Right lung (tissue), 10 donors: ENCODE measurements around the gene PNO1. TPM values are rescaled to one million over a fixed set of nuclear protein-coding genes. Genes with fewer than 3 reads are reported as not detected.
"Not testable (repeated sequence)": the region's sequence is repeated elsewhere in the genome, so short reads cannot be mapped to it uniquely, and the experiment has no call there.

Experiments
- DNase-seq, 2 donors: peaks; one replicate each; pipeline ENCODE4 v3.0.0-alpha.2; 2013
- long read RNA-seq, 8 donors: transcript quantifications; one replicate each; lab custom pipeline, GENCODE V29; 2026
- polyA plus RNA-seq, 5 donors: library from polyadenylated mRNA; unstranded; fragments of 120-200 nt; gene quantifications; one replicate each; pipeline versions ENCODE4 v1.2.1 to v1.2.3, GENCODE V29; 2013; ENCODE audit warnings: inconsistent platforms in 1 of 5, low replicate concordance in 1 of 5; ENCODE audit not compliant: insufficient read length in 5 of 5, insufficient read depth in 1 of 5

The PNO1 gene
- 10 to 100 TPM; 11.4 to 16.5 (median 13.9) TPM for polyA plus RNA-seq
- long read RNA-seq, donor 1, transcript PNO1-201 (7 exons, 2,286 nt): major isoform, 7 of 7 reads
- long read RNA-seq, donor 1, partial matches to known transcripts: 0 of 7 reads
- long read RNA-seq, donor 1, other reads (novel, unspliced or antisense): 0 of 7 reads
- long read RNA-seq, donor 2, transcript PNO1-201 (7 exons, 2,286 nt): major isoform, 6 of 6 reads
- long read RNA-seq, donor 2, partial matches to known transcripts: 0 of 6 reads
- long read RNA-seq, donor 2, other reads (novel, unspliced or antisense): 0 of 6 reads
- long read RNA-seq, donor 3, transcript PNO1-201 (7 exons, 2,286 nt): major isoform, 6 of 6 reads
- long read RNA-seq, donor 3, partial matches to known transcripts: 0 of 6 reads
- long read RNA-seq, donor 3, other reads (novel, unspliced or antisense): 0 of 6 reads
- long read RNA-seq, donor 4, partial matches to known transcripts: 0 of 4 reads
- long read RNA-seq, donor 4, other reads (novel, unspliced or antisense): 0 of 4 reads
- long read RNA-seq, donor 5, transcript PNO1-201 (7 exons, 2,286 nt): major isoform, 9 of 41 reads
- long read RNA-seq, donor 5, partial matches to known transcripts: 0 of 41 reads
- long read RNA-seq, donor 5, other reads (novel, unspliced or antisense): 32 of 41 reads
- long read RNA-seq, donor 6, transcript PNO1-201 (7 exons, 2,286 nt): major isoform, 11 of 11 reads
- long read RNA-seq, donor 6, partial matches to known transcripts: 0 of 11 reads
- long read RNA-seq, donor 6, other reads (novel, unspliced or antisense): 0 of 11 reads
- long read RNA-seq, donor 7, transcript PNO1-201 (7 exons, 2,286 nt): major isoform, 6 of 7 reads
- long read RNA-seq, donor 7, partial matches to known transcripts: 0 of 7 reads
- long read RNA-seq, donor 7, other reads (novel, unspliced or antisense): 0 of 7 reads
- long read RNA-seq, donor 8, partial matches to known transcripts: 0 of 1 reads
- long read RNA-seq, donor 8, other reads (novel, unspliced or antisense): 0 of 1 reads

- peak; percentile 97 to 98 for DNase-seq
Observed at GRCh38 chr2:68157402-68158133, at the start of gene PNO1. Gene PNO1 (plus strand): TSS chr2:68157888. CDS start chr2:68157935, 47 bp downstream.

DNA sequence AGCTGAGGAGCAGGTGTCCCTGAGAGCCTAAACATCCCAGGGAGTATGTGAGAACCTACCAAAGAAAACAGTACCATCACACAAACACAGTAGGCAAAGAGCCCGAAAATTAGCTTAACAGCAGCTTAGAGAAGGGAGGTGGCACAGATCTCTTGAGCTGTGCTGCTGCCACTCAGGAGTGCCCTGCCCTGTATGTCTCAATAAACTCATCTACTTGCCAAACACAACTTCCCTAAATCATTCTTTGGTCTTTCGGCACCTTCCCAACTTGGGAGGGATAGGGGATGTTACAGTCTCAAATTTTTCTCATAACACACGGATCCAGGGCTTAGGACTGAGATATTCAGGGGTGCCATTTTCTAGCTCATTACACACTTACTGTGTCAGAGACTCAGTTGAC, 49.6 kb upstream of the PNO1 start:
- DNase-seq: no peak

DNA sequence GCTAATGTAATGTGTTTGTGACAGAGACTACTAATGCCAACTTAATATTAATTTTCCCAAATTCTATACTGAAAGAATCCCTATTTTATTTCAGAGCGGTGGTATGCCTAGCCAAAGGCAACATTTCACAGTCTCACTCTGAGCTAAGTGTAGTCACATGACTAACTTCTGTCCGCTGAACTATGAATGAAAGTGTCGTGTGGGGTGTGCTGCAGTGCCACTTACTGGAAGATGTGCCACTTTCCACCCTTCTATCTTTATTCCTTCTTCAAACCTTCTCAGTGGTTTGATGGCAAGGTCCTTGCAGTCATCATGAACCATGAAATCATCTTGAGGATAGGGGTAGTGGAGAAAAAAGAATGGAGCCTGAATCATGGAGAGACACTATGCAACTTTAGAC, 47.6 kb upstream of the PNO1 start:
- no peak for DNase-seq

- DNase-seq: no peak
Observed at GRCh38 chr2:68115965-68116364, 41.7 kb upstream of the PNO1 start.

- not testable (repeated sequence) for DNase-seq
Observed at GRCh38 chr2:68117922-68118321, 39.8 kb upstream of the PNO1 start.

GRCh38 chr2:68118816-68119215, 38.9 kb upstream of the PNO1 start:
- no peak for DNase-seq

DNA sequence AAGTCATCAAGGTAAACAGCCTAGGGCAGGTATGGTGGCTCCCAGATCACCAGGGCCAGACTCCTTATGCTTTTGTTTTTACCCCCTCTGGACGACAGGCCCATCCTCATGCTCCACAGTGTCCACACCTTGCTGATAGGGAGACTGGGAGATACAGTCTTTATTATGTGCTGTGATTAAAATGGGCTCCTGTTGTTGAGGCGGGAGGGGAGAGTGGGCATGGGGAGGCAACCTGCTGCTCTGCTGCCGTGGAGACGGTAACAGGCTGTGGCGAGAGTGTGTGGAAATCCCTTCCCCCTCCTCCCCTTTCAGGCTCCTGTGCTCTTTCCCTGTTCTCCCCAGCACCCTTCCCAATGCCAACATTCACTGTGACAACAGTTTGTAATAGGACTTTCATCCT, 38.2 kb upstream of the PNO1 start:
- no peak for DNase-seq

- peak; percentile 77 to 84 for DNase-seq
Observed at GRCh38 chr2:68121873-68122679, 35.6 kb upstream of the PNO1 start.

- no peak for DNase-seq
Observed at GRCh38 chr2:68122680-68122964, 35.1 kb upstream of the PNO1 start.

GRCh38 chr2:68124321-68124720, 33.4 kb upstream of the PNO1 start:
- DNase-seq: no peak

- DNase-seq: peak; percentile 18 to 40
Observed at GRCh38 chr2:68125821-68126220, 31.9 kb upstream of the PNO1 start.

DNA sequence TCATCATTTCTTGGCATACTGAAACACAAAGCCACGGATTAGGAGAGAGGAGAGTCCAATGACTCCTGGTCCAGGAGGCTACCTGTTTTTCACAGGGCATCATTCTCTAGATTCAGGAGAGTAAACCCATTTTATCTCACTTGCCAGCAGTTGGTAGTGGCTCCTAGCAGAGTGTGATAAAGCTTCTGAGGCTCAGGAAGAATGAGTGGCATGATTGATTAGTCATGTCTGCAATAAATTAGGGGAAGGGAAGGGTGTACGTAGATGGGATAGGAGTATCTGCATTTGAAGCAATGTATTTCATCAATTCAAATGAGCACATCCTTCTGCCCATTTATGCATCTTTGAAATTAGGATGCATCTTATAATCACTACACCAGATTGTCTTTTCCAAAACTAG, 31.1 kb upstream of the PNO1 start:
- DNase-seq: no peak

GRCh38 chr2:68127358-68128242, 30.1 kb upstream of the PNO1 start:
- no peak for DNase-seq

- no peak for DNase-seq
Observed at GRCh38 chr2:68134120-68134519, 23.6 kb upstream of the PNO1 start.

DNA sequence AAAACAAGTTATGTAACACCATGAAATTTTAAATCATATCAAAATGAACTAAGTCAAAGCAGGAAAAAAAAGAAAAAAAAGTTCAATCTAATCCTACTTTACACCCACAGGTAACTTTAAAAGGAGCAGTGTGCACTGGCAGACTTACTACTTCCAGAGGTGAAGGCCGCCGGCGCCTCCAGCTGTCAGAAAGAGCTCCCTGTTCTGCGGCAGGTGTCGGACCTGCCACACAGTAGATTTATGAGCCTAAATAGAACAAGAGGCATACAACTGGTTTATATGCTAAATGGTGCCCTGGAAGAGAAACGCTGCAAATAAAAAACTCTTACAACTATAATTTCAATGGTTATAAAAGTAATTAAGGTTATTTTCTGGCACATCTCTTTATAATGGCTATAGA, 23.1 kb upstream of the PNO1 start:
- DNase-seq: no peak

DNA sequence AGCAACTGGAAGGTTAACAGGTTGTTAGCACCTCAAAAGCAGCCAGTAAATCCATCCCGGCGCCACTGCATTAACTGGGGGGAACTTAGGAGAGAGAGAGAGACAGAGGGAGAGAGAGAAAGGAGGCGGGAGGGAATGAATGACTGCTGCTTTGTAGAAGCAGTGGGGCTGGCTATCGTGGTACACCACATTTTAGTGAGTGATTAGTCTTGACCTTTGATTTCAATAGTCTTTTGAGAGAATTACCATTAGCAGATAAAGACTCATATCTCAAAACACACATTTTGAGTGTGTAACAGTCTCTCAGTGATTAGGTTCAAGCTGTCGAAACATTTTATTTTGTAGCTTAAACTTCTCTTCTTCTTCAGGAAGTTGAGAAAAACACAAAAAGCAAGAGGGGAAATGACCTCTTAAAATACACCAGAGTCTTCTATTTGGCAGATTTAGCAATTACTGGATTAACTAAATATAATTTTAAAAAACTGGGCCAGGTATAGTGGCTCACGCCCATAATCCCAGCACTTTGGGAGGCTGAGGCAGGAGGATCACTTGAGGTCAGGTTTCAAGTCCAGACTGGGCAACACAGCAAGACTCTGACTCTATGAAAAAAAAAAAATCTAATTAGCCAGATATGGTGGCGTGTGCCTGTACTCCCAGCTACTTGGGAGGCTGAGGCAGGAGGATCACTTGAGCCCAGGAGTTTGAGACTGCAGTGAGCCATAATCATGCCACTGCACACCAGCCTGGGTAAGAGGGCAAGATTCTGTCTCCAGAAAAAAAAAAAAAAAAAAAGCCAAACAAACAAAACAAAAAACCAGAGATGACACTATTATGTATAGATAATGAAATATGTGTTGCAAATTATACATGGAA, 22.0 kb upstream of the PNO1 start:
- DNase-seq: no peak

DNA sequence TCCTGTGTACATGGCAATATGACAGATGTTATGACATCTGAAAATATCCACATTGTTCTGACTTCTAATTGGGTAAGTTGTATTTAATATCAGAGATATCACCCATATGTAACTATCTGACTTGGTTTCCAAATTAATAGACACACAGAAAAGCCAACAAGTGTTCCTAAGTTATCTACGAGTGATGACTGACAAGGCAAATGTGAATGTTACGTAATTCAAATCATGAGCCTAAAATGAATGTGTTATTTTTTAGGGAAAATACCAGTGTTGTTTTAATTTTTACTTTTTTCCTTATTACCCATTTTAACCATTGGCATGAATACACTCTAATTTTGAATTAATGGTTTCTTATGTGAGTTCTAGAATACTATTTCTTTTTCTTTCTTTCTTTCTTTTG, 15.8 kb upstream of the PNO1 start:
- DNase-seq: no peak

- DNase-seq: no peak
Observed at GRCh38 chr2:68151037-68151436, 6.7 kb upstream of the PNO1 start.
